Neural progenitor cell (in vitro differentiated cells): Measurements from ENCODE around the gene GLIPR2. TPM values are rescaled to one million over a fixed set of nuclear protein-coding genes. Genes with fewer than 3 reads are reported as not detected.
A peak's percentile ranks its signal among the peaks of the same experiment; 100 is the strongest.

ENCODE experiments used
- DNase-seq: peaks from one replicate; pipeline ENCODE4 v3.0.0-alpha.2; 2016; ENCODE audit warnings: low spot score
- H2AFZ ChIP-seq: fragments of 200-600 bp; sonication (generic); replicated peaks from 2 replicates; pipeline ENCODE4 v1.6.1; 2016; ENCODE audit warnings: antibody characterized with exemption
- H3F3A ChIP-seq: fragments of 200-600 bp; sonication (generic); 2 replicates; pipeline ENCODE4 v1.6.1; 2016; ENCODE audit warnings: antibody characterized with exemption, low read depth
- H3K27ac ChIP-seq: fragments of 200-600 bp; sonication (generic); 2 replicates; pipeline ENCODE4 v1.5.1; 2016; ENCODE audit warnings: mild to moderate bottlenecking
- H3K27me3 ChIP-seq: fragments of 200-600 bp; sonication (generic); 2 replicates; pipeline ENCODE4 v1.6.1; 2016; ENCODE audit warnings: mild to moderate bottlenecking, moderate library complexity
- H3K36me3 ChIP-seq: fragments of 200-600 bp; sonication (generic); 2 replicates; pipeline ENCODE4 v1.5.1; 2016
- H3K4me1 ChIP-seq: fragments of 200-600 bp; sonication (generic); 2 replicates; pipeline ENCODE4 v1.6.1; 2016; ENCODE audit warnings: mixed run types
- H3K4me2 ChIP-seq: fragments of 200-600 bp; sonication (generic); 2 replicates; pipeline ENCODE4 v1.6.1; 2016
- H3K4me3 ChIP-seq: fragments of 200-600 bp; sonication (generic); 2 replicates; pipeline ENCODE4 v1.5.1; 2016
- H3K79me2 ChIP-seq: fragments of 200-600 bp; sonication (generic); 2 replicates; pipeline ENCODE4 v1.6.1; 2016; ENCODE audit warnings: low read depth
- H3K9ac ChIP-seq: fragments of 200-600 bp; sonication (generic); 2 replicates; pipeline ENCODE4 v1.6.1; 2016
- H3K9me3 ChIP-seq: fragments of 200-600 bp; sonication (generic); 2 replicates; pipeline ENCODE4 v1.5.1; 2016; ENCODE audit warnings: low read depth
- H4K20me1 ChIP-seq: fragments of 200-600 bp; sonication (generic); 2 replicates; pipeline ENCODE4 v1.6.1; 2016; ENCODE audit warnings: low read depth
- H3K27ac Mint-ChIP-seq: 3 replicates; pipeline ENCODE4 v1.8.0; 2021; ENCODE audit warnings: mixed read lengths
- H3K27me3 Mint-ChIP-seq: 2 replicates; pipeline ENCODE4 v1.8.0; 2022; ENCODE audit warnings: low read depth, mild to moderate bottlenecking, inconsistent platforms, moderate library complexity, mixed read lengths; ENCODE audit not compliant: insufficient read depth
- H3K36me3 Mint-ChIP-seq: 3 replicates; pipeline ENCODE4 v1.8.0; 2021; ENCODE audit warnings: mixed read lengths
- H3K4me1 Mint-ChIP-seq: 3 replicates; pipeline ENCODE4 v1.8.0; 2021; ENCODE audit warnings: mixed read lengths
- H3K4me3 Mint-ChIP-seq: 3 replicates; pipeline ENCODE4 v1.8.0; 2021; ENCODE audit warnings: mild to moderate bottlenecking, moderate library complexity, mixed read lengths
- H3K9me3 Mint-ChIP-seq: 3 replicates; pipeline ENCODE4 v1.8.0; 2020; ENCODE audit warnings: mixed read lengths
- EZH2 ChIP-seq: fragments of 200-600 bp; sonication (generic); IDR thresholded peaks from 2 replicates; pipeline ENCODE4 v1.6.1; 2017; ENCODE audit warnings: antibody characterized with exemption, mild to moderate bottlenecking, moderate library complexity
- EZH2phosphoT487 ChIP-seq: fragments of 200-600 bp; sonication (generic); IDR thresholded peaks from 2 replicates; pipeline ENCODE4 v1.6.1; 2017; ENCODE audit warnings: antibody characterized with exemption
- total RNA-seq: library from RNA; depleted of rRNA; stranded (reverse); fragments of >200 nt; gene quantifications from 2 replicates; pipeline ENCODE4 v1.2.3, GENCODE V29; 2015; ENCODE audit warnings: low replicate concordance
- TF ChIP-seq, protein P1 (sequence below): fragments of 200-600 bp; sonication (generic); IDR thresholded peaks from 2 replicates; pipeline ENCODE4 v1.5.1; 2017; ENCODE audit warnings: antibody characterized with exemption, mild to moderate bottlenecking

GLIPR2 gene
- total RNA-seq, 1 donor from 2014 or later, result 12.4 TPM

DNA sequence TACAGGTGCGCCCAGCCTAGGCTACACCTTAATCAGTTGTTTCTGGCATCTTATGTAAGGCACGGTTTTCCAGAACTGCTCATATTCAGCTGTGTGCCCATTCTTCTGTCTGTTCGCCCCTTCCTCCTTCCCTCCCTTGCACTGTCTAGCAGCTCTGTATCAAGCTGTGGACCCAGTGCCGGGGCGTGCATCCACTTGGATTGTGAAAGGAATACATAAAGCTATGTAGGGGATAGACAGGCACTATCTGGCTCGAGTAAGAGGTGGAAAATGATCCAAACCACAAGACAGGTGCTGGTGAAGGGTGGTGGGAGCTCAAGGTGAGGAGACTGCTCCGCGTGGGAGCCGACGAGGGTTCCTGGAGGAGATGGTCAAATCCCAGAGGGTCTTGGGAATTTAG is 2.0 kb downstream of the GLIPR2 start:
- Histone ChIP-seq H3K9me3 (no peaks in the 10 kb centered on the region), H3K27ac (no peak overlapping the region), H4K20me1 (no peaks in the 10 kb centered on the region), H3K9ac (no peak overlapping the region), H2AFZ (no peak overlapping the region), H3F3A (peaks cover 9% of the 10 kb centered on the region), H3K79me2 (no peaks in the 10 kb centered on the region), H3K36me3 (no peaks in the 10 kb centered on the region), H3K4me1 (peaks cover 15% of the 10 kb centered on the region), H3K27me3 (peaks cover 56% of the 10 kb centered on the region), H3K4me2 (no peak overlapping the region), H3K4me3 (no peak overlapping the region)
- H3K4me3 Mint-ChIP-seq, result peak overlapping the region; percentile 10
- TF ChIP-seq, protein P1, sequence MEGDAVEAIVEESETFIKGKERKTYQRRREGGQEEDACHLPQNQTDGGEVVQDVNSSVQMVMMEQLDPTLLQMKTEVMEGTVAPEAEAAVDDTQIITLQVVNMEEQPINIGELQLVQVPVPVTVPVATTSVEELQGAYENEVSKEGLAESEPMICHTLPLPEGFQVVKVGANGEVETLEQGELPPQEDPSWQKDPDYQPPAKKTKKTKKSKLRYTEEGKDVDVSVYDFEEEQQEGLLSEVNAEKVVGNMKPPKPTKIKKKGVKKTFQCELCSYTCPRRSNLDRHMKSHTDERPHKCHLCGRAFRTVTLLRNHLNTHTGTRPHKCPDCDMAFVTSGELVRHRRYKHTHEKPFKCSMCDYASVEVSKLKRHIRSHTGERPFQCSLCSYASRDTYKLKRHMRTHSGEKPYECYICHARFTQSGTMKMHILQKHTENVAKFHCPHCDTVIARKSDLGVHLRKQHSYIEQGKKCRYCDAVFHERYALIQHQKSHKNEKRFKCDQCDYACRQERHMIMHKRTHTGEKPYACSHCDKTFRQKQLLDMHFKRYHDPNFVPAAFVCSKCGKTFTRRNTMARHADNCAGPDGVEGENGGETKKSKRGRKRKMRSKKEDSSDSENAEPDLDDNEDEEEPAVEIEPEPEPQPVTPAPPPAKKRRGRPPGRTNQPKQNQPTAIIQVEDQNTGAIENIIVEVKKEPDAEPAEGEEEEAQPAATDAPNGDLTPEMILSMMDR, result no peak
- TF ChIP-seq EZH2 (no peak), EZH2phosphoT487 (no peak)
- H3K27me3 Mint-ChIP-seq, result peaks cover 46% of the 10 kb centered on the region
- H3K27ac Mint-ChIP-seq, result no peak overlapping the region
- H3K4me1 Mint-ChIP-seq, result peaks cover 13% of the 10 kb centered on the region
- no peak for DNase-seq
- no peaks in the 10 kb centered on the region for H3K36me3 Mint-ChIP-seq
- peaks cover 3% of the 10 kb centered on the region for H3K9me3 Mint-ChIP-seq

GRCh38 chr9:36138901-36139300 is 2.4 kb downstream of the GLIPR2 start:
- no peak for DNase-seq
- Histone ChIP-seq H2AFZ (no peak overlapping the region), H3F3A (peaks cover 9% of the 10 kb centered on the region), H3K4me3 (no peak overlapping the region), H4K20me1 (no peaks in the 10 kb centered on the region), H3K4me1 (peaks cover 15% of the 10 kb centered on the region), H3K4me2 (no peak overlapping the region), H3K27me3 (peaks cover 52% of the 10 kb centered on the region), H3K36me3 (no peaks in the 10 kb centered on the region), H3K79me2 (no peaks in the 10 kb centered on the region), H3K9me3 (no peaks in the 10 kb centered on the region), H3K9ac (no peak overlapping the region), H3K27ac (no peak overlapping the region)
- Mint-ChIP-seq H3K27ac (no peak overlapping the region), H3K9me3 (peaks cover 3% of the 10 kb centered on the region), H3K27me3 (peaks cover 44% of the 10 kb centered on the region), H3K4me1 (peaks cover 14% of the 10 kb centered on the region), H3K36me3 (no peaks in the 10 kb centered on the region), H3K4me3 (no peak overlapping the region)
- TF ChIP-seq EZH2phosphoT487 (no peak), EZH2 (no peak)
- TF ChIP-seq, protein P1, result no peak

GRCh38 chr9:36140086-36141084 is 3.9 kb downstream of the GLIPR2 start:
- H3K9me3 Mint-ChIP-seq, result peaks cover 5% of the 10 kb centered on the region
- peaks cover 34% of the 10 kb centered on the region for H3K27me3 Mint-ChIP-seq
- DNase-seq, result no peak
- Histone ChIP-seq H3K4me3 (no peak overlapping the region), H3K79me2 (no peaks in the 10 kb centered on the region), H3K9ac (no peak overlapping the region), H3K4me1 (peaks cover 15% of the 10 kb centered on the region), H3K27me3 (peaks cover 37% of the 10 kb centered on the region), H2AFZ (no peak overlapping the region), H3K9me3 (no peaks in the 10 kb centered on the region), H3K27ac (no peak overlapping the region), H3K4me2 (no peak overlapping the region), H3K36me3 (no peaks in the 10 kb centered on the region), H4K20me1 (no peaks in the 10 kb centered on the region), H3F3A (peaks cover 9% of the 10 kb centered on the region)
- H3K36me3 Mint-ChIP-seq, result peaks cover 1% of the 10 kb centered on the region
- TF ChIP-seq, protein P1, result no peak
- TF ChIP-seq EZH2phosphoT487 (no peak), EZH2 (no peak)
- no peak overlapping the region for H3K4me3 Mint-ChIP-seq
- peak overlapping the region; percentile 50 for H3K27ac Mint-ChIP-seq
- H3K4me1 Mint-ChIP-seq, result peaks cover 15% of the 10 kb centered on the region
